HG03558 (cell line): ENCODE results near the gene KLRC4.
"Not testable (repeated sequence)": the region's sequence is repeated elsewhere in the genome, so short reads cannot be mapped to it uniquely, and the experiment has no call there.

ENCODE experiments used
- ATAC-seq: cut with Tn5 transposase; IDR thresholded peaks from one replicate; pipeline ENCODE4 v1.9.1; 2021; ENCODE audit warnings: moderate number of reproducible peaks; ENCODE audit not compliant: unreplicated experiment; ENCODE audit errors: extremely low read depth

KLRC4 gene, protein sequence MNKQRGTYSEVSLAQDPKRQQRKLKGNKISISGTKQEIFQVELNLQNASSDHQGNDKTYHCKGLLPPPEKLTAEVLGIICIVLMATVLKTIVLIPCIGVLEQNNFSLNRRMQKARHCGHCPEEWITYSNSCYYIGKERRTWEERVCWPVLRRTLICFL

GRCh38 chr12:10409392-10409791 is at the start of gene KLRC4:
KLRC4 (minus strand) TSS chr12:10409757; CDS start chr12:10409575, 182 bp downstream.
- no peak for ATAC-seq

- no peak for ATAC-seq
Observed at GRCh38 chr12:10457760-10458159, 48.2 kb upstream of the KLRC4 start.

DNA sequence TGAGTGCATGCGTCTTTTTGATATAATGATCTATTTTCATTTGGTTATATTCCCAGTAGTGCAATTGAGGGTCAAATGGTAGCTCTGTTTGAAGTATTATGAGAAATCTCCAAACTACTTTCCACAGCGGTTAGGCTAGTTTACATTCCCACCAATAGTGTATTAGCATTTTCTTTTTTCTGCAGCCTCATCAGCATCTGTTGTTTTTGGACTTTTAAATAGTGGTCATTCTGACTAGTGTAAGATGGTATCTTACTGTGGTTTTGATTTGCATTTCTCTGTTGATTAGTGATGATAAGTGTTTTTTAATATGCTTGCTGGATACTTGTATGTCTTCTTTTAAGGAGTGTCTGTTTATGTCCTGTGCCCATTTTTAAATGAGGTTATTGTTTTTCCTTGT is 47.3 kb upstream of the KLRC4 start:
- ATAC-seq = no peak

DNA sequence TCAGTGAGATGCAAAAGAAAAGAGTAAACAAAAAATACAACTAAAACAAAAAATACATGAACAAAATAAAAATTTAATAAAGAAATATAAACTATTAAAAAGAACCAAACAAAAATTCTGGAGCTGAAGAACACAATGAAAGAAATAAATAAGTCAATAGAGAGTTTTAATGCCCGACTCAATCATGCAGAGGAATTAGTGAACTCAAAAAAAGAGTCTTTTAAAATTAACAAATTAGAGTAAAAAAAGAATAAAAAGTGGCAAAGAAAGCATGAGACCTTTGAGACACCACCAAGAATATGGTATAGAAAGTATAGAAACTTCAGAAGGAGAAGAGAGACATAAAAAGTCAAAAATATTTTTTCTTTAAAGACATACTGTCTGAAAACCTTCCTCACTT is 46.2 kb upstream of the KLRC4 start:
- ATAC-seq = no peak

DNA sequence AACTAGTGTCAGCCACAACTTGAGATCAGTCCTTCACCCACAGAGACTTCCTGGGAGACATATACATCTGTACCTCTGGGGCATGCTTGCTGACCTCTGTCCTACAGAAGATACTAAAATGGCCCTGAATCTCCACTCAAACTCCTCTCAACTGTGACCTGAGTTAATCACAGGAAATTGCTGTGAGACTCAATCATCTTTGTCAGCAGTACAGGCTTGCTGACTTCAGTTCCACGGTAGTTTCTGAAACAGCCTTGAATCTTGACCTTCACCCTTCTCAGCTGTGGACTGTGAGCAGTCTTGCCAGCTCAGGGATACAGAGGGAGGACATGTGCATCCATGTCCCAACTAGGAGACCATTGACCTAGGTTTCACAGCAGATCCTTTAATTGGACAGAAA is 45.0 kb upstream of the KLRC4 start:
- no peak for ATAC-seq

DNA sequence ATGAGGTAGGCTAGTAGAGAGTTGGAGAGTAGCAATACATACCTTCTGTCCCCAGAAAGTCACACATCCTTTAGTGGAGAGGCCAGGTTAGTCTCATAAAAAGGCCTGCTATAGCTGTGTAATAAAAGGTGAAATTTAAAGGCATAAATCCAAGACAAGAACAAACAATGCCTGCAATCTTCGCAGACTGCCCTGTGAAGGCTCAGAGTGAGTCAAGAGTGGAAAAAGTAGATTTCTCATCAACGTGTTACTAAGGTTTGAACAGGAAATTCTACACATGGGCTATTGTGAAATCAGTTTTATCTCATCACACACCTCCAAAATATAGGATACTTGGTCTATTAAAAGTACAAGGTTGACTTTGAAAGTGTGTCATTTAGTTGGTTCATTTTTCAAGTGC is 43.6 kb upstream of the KLRC4 start, which contains the start of gene KLRC1:
Gene KLRC1, minus strand, starts transcription at position 222 of the 400 bp plus-strand sequence. CDS start 2,221 bp downstream, outside the sequence.
- ATAC-seq = no peak

GRCh38 chr12:10448236-10448635 is 38.7 kb upstream of the KLRC4 start:
- no peak for ATAC-seq

DNA sequence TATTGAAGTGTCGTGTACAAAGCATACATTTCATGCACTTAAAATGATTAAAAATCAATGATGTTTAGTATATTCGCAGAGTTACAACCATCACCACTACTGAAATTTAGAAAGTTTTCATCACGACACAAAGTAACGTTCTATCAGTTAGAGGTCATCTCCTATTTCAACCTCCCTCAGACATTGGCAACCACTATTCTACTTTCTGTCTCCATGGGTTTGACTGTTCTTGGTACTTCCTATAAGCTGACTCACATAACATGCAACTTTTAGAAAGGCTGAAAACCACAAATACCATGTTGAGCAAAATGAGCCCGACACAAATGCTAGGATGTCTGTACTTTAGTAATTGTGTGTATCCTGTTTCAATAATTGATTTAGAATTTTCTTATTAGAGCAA is 36.5 kb upstream of the KLRC4 start:
- ATAC-seq = not testable (repeated sequence)

- ATAC-seq = not testable (repeated sequence)
Observed at GRCh38 chr12:10441144-10441543, 31.6 kb upstream of the KLRC4 start.

- ATAC-seq = not testable (repeated sequence)
Observed at GRCh38 chr12:10439608-10440274, 30.2 kb upstream of the KLRC4 start.

DNA sequence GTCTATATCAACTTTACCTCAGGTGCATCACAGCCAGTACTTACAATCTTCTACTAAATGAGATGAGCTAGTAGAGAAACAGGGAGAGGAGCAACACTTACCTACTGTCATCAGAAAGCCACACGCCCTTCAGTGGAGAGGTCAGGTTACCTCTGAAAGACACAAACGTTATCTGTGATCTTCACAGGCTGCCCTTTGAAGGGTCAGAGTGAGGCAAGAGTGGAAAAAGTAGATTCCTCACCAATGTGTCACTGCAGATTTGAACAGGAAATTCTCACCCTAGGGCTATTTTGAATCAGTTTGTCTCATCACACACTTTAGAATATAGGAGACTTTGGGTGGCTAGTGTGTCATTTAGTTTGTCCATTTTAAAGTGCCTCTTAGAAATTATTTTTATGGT is 28.0 kb upstream of the KLRC4 start:
- not testable (repeated sequence) for ATAC-seq

- ATAC-seq = not testable (repeated sequence)
Observed at GRCh38 chr12:10435816-10436215, 26.3 kb upstream of the KLRC4 start, which contains the start of gene KLRC2. KLRC2 (minus strand) TSS chr12:10436010; CDS start chr12:10435986, 24 bp downstream.

- ATAC-seq = not testable (repeated sequence)
Observed at GRCh38 chr12:10430623-10431022, 21.1 kb upstream of the KLRC4 start.

- not testable (repeated sequence) for ATAC-seq
Observed at GRCh38 chr12:10425938-10426337, 16.4 kb upstream of the KLRC4 start.

DNA sequence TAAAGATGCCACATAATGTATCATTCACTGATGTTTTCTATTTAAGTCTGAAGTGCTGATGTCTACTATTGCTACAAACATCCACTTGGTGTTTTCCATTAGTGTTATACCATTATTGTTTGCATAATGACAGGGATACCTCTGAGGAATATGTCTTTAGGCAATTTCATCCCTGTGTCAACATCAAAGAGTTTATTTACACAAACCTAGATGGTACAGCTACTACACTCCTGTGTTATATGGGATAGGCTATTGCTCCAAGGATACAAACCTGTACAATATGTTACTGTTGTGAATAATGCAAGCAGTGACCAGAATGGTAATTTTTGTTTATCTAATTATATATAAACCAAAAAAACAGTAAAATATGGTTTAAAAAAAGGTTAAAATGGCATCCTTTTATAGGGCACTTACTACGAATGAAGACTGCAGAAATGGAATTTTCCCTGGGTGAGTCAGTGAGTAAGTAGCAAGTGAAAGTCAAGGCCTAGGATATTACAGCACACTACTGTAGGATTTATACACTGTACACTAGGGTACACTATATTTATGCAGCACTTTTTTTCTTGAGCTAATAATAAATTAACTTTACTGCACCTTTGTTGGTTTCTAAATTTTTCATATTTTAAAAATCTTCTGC is 14.8 kb upstream of the KLRC4 start:
- ATAC-seq = not testable (repeated sequence)

DNA sequence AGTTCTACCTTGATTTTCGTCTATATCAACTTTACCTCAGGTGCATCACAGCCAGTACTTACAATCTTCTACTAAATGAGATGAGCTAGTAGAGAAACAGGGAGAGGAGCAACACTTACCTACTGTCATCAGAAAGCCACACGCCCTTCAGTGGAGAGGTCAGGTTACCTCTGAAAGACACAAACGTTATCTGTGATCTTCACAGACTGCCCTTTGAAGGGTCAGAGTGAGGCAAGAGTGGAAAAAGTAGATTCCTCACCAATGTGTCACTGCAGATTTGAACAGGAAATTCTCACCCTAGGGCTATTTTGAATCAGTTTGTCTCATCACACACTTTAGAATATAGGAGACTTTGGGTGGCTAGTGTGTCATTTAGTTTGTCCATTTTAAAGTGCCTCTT is 12.6 kb upstream of the KLRC4 start:
- ATAC-seq = not testable (repeated sequence)

- not testable (repeated sequence) for ATAC-seq
Observed at GRCh38 chr12:10420334-10420733, 10.8 kb upstream of the KLRC4 start, which contains the start of gene KLRC3. KLRC3 (minus strand) TSS chr12:10420595; CDS start chr12:10420550, 45 bp downstream.

GRCh38 chr12:10408842-10409241 is 715 bp downstream of the KLRC4 start:
- ATAC-seq = no peak

DNA sequence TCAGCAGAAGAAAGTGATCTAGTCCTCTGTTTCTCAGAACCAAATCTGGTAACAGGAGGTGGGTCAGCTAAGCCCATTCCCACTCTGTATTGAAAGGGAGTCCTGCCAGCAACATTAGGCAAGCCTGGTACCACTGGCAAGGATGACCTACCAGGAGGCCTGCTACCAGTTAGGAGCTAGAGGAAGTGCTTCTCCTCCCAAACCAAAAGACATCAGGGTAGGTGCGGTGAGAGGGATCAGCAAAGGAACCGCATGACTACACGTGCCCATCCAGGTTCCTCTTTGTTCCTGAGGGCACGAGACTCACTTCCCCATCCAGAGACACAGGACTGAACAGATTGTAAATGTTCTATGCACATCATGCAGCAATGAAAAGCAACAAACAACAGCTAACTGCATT is 2.8 kb downstream of the KLRC4 start:
- no peak for ATAC-seq

DNA sequence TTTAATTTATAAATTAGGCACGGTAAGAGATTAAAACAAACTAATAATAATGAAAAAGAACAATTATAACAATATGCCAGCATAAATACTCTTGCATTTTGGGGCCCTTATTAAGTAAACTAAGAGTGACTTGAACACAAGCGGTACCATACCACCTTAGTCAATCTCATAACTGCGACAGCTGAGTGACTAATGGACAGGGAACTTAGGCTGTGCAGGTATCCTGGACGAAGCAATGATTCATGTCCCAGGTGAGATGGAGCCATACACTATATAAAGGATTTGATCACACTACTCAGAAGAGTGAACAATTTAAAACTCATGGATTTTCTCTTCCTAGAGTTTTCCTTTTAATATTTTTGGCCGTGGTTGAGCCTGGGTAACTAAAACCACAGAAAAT is 4.3 kb downstream of the KLRC4 start:
- no peak for ATAC-seq

DNA sequence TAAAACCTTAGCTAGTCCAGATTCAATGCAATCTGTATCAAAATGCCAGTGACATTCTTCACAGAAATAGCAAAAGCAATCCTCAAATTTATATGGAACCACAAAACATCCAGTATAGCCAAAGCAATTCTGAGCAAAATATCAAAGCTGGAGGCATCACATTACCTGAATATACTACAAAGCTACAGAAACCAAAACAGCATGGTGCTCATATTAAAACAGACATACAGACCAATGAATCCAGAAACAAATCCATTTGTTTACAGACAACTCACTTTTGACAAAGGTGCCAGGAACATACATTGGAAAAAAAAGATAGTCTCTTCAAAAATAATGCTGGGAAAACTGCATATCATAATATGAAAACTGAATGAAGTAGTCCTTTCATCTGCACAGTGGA is 4.8 kb downstream of the KLRC4 start:
- no peak for ATAC-seq
